Duodenal mucosa (tissue), 2 donors: ENCODE results near the gene P2RY2.

Source experiments
- H3K27ac ChIP-seq: one replicate; pipeline ENCODE4 v1.7.0; 2013; ENCODE audit warnings: low read depth, low read length
- H3K27me3 ChIP-seq, 2 donors: one replicate each; pipeline ENCODE4 v1.7.0; 2013; ENCODE audit warnings: low read length in 2 of 2, control low read depth in 1 of 2; ENCODE audit not compliant: insufficient read depth in 2 of 2, control insufficient read depth in 1 of 2
- H3K36me3 ChIP-seq, 2 donors: one replicate each; pipeline ENCODE4 v1.7.0; 2013; ENCODE audit warnings: low read length in 2 of 2, control low read depth in 1 of 2; ENCODE audit not compliant: insufficient read depth in 2 of 2, control insufficient read depth in 1 of 2
- H3K4me1 ChIP-seq, 2 donors: one replicate each; pipeline ENCODE4 v1.7.0; 2013; ENCODE audit warnings: low read length in 2 of 2, control low read depth in 1 of 2; ENCODE audit not compliant: insufficient read depth in 2 of 2, control insufficient read depth in 1 of 2
- H3K4me3 ChIP-seq, 2 donors: one replicate each; pipeline ENCODE4 v1.7.0; 2013; ENCODE audit warnings: low read length in 2 of 2, low read depth in 1 of 2
- H3K9ac ChIP-seq, 2 donors: one replicate each; pipeline ENCODE4 v1.7.0; 2013; ENCODE audit warnings: low read length in 2 of 2, low read depth in 1 of 2
- H3K9me3 ChIP-seq, 2 donors: one replicate each; pipeline ENCODE4 v1.7.0; 2013; ENCODE audit warnings: low read length in 2 of 2, control low read depth in 1 of 2; ENCODE audit not compliant: control insufficient read depth in 1 of 2

The P2RY2 gene

GRCh38 chr11:73176874-73177155 is 41.3 kb upstream of the P2RY2 start:
- H3K36me3 ChIP-seq, result no peaks in the 10 kb centered on the region
- no peak overlapping the region for H3K4me3 ChIP-seq
- no peak overlapping the region for H3K9ac ChIP-seq
- no peaks in the 10 kb centered on the region for H3K9me3 ChIP-seq
- no peak overlapping the region for H3K27ac ChIP-seq
- no peaks in the 10 kb centered on the region for H3K27me3 ChIP-seq
- H3K4me1 ChIP-seq, result peaks cover 25 to 27% of the 10 kb centered on the region in 2 donors

- no peaks in the 10 kb centered on the region for H3K36me3 ChIP-seq
- H3K4me1 ChIP-seq, result peaks cover 25 to 27% of the 10 kb centered on the region in 2 donors
- H3K4me3 ChIP-seq, result no peak overlapping the region
- H3K9me3 ChIP-seq, result no peaks in the 10 kb centered on the region
- no peaks in the 10 kb centered on the region for H3K27me3 ChIP-seq
- no peak overlapping the region for H3K27ac ChIP-seq
- no peak overlapping the region for H3K9ac ChIP-seq
Observed at GRCh38 chr11:73177380-73177777, 40.7 kb upstream of the P2RY2 start.

- Histone ChIP-seq H3K27ac (no peak overlapping the region), H3K4me3 (no peak overlapping the region), H3K4me1 (peaks cover 31 to 32% of the 10 kb centered on the region in 2 donors), H3K9ac (no peak overlapping the region), H3K27me3 (no peaks in the 10 kb centered on the region), H3K36me3 (no peaks in the 10 kb centered on the region), H3K9me3 (no peaks in the 10 kb centered on the region)
Observed at GRCh38 chr11:73177778-73178539, 40.1 kb upstream of the P2RY2 start.

GRCh38 chr11:73178681-73179080 is 39.4 kb upstream of the P2RY2 start:
- Histone ChIP-seq H3K36me3 (no peaks in the 10 kb centered on the region), H3K9ac (no peak overlapping the region), H3K4me3 (no peak overlapping the region), H3K4me1 (peaks cover 36 to 37% of the 10 kb centered on the region in 2 donors), H3K27ac (no peak overlapping the region), H3K27me3 (no peaks in the 10 kb centered on the region), H3K9me3 (no peaks in the 10 kb centered on the region)

GRCh38 chr11:73182824-73183321 is 35.2 kb upstream of the P2RY2 start:
- H3K36me3 ChIP-seq, result no peaks in the 10 kb centered on the region
- no peak overlapping the region for H3K9ac ChIP-seq
- no peaks in the 10 kb centered on the region for H3K9me3 ChIP-seq
- no peak overlapping the region for H3K4me3 ChIP-seq
- H3K27ac ChIP-seq, result no peak overlapping the region
- peaks cover 23 to 25% of the 10 kb centered on the region in 2 donors for H3K4me1 ChIP-seq
- H3K27me3 ChIP-seq, result no peaks in the 10 kb centered on the region

GRCh38 chr11:73184953-73185671 is 33.0 kb upstream of the P2RY2 start:
- Histone ChIP-seq H3K9me3 (no peaks in the 10 kb centered on the region), H3K36me3 (no peaks in the 10 kb centered on the region), H3K4me1 (peaks cover 21 to 22% of the 10 kb centered on the region in 2 donors), H3K4me3 (peak overlapping the region in 1 of 2 donors; percentile 1), H3K27me3 (no peaks in the 10 kb centered on the region), H3K27ac (no peak overlapping the region), H3K9ac (no peak overlapping the region)

GRCh38 chr11:73185680-73186293 is 32.3 kb upstream of the P2RY2 start:
- Histone ChIP-seq H3K9ac (no peak overlapping the region), H3K27ac (no peak overlapping the region), H3K9me3 (no peaks in the 10 kb centered on the region), H3K4me3 (no peak overlapping the region), H3K4me1 (peaks cover 22% of the 10 kb centered on the region in 2 donors), H3K27me3 (no peaks in the 10 kb centered on the region), H3K36me3 (no peaks in the 10 kb centered on the region)

GRCh38 chr11:73186294-73186850 is 31.7 kb upstream of the P2RY2 start:
- H3K9ac ChIP-seq, result no peak overlapping the region
- no peak overlapping the region for H3K27ac ChIP-seq
- no peak overlapping the region for H3K4me3 ChIP-seq
- H3K4me1 ChIP-seq, result peaks cover 26 to 27% of the 10 kb centered on the region in 2 donors
- no peaks in the 10 kb centered on the region for H3K9me3 ChIP-seq
- H3K36me3 ChIP-seq, result no peaks in the 10 kb centered on the region
- H3K27me3 ChIP-seq, result no peaks in the 10 kb centered on the region

GRCh38 chr11:73186886-73187285 is 31.2 kb upstream of the P2RY2 start:
- peaks cover 26 to 30% of the 10 kb centered on the region in 2 donors for H3K4me1 ChIP-seq

GRCh38 chr11:73187854-73188253 is 30.2 kb upstream of the P2RY2 start:
- Histone ChIP-seq H3K4me3 (no peak overlapping the region), H3K9me3 (no peaks in the 10 kb centered on the region), H3K27me3 (no peaks in the 10 kb centered on the region), H3K36me3 (no peaks in the 10 kb centered on the region), H3K9ac (no peak overlapping the region), H3K4me1 (peaks cover 28 to 31% of the 10 kb centered on the region in 2 donors), H3K27ac (no peak overlapping the region)

More at GRCh38 chr11:73186886-73187285, 31.2 kb upstream of the P2RY2 start:
- H3K4me3 ChIP-seq, result no peak overlapping the region
- H3K36me3 ChIP-seq, result no peaks in the 10 kb centered on the region
- H3K9me3 ChIP-seq, result no peaks in the 10 kb centered on the region
- H3K27ac ChIP-seq, result no peak overlapping the region
- H3K9ac ChIP-seq, result no peak overlapping the region
- H3K27me3 ChIP-seq, result no peaks in the 10 kb centered on the region
